ENCODE results near the gene SLC9A9.

The SLC9A9 gene

GRCh38 chr3:143594206-143594605, 254.1 kb downstream of the SLC9A9 start:
- no peak for DNase-seq

- DNase-seq = no peak
These were observed 257.6 kb downstream of the SLC9A9 start for GRCh38 chr3:143590660-143591059.

GRCh38 chr3:143586576-143586975, 261.7 kb downstream of the SLC9A9 start:
- DNase-seq = peak in 1 of 14 donors; percentile 6

DNA sequence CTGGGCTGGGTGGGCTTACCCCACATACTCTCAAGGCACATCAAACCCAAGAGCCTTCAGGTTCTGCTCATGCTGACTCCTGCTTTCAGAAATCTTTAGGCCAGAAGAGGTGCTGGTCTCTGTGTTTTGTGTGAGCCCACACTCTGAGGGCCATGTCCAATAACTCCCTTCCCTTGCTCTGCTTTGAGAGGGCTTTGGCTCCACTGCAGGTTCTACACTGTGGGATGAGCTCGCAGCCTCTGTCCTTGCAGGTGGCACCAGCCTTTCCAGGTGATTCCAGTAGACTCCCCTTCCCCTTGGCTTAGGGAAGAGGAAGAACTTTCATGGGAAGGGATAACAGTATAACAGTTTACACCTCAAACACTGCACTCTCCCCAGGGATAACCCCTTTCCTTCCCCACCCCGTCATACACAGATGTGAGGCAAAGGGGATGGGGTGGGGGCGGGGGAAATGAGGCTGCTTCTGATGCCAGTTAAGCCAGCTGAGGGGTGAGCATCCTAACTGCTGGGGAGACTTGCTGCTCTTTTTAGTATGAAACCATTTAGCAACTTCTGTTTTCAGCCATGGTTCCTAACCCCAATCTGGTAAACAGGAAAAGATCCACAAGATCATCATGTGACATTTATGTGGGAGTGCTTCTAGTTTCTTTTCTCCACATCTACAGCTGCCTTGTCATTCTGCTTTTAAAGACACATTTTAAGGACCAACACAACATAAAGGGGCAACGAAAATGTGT, 262.4 kb downstream of the SLC9A9 start:
- peak in 3 of 14 donors; percentile 6 to 16 (median 8) for DNase-seq

DNA sequence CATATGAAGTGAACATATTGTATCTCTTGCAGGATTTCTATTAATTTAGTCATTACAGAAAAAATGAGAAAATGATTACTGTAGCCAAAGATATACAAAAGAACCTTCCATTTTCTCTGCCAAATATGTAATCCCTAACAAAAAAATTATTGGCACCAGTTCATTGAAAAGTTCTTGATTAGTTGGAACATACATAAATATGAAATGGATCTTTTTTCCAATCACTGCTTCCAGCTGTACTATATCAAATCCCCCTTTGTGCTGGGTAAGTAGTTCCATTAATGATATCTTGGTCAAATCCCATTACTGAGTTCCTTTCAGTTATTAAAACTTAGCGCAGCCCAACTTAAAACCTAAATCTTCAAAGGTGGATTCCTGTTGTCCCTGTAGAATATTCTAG, 263.8 kb downstream of the SLC9A9 start:
- no peak for DNase-seq

DNA sequence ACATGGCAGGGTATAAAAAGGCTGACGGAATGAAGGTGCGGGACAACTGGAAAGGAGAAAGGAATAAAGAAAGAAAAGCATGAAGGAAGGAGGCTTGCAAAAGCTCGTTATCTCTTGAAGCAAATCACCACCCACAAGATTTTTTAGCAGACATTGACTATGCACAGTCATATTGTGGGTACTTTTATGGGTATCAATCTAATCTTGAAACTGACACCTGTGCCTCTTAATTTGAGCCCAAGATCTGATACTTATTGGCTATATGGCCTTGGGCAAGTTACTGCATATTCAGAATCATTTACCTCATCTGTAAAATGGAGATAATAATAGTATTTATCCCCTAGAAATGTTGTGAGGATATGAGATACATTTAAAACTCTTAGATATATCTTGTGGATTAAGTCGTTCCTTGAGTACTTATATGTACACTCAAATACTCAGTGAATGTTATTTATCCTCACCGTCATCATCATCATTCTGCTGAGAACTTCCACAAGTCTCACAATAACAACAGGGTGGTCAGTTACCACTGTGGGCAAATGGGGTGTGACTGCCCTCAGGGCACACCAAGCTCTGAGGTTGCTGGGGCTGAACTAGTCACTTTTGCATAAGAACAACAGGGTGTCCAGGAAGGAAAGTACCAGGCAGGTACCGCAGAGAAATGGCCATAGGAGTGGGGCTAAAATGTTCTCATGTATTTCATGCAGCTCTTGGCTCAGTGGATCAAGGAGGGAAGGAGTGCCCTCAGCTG, 266.1 kb downstream of the SLC9A9 start:
- no peak for DNase-seq

- no peak for DNase-seq
These were observed 269.3 kb downstream of the SLC9A9 start for GRCh38 chr3:143578810-143579435.

GRCh38 chr3:143576568-143577270, 271.5 kb downstream of the SLC9A9 start:
- DNase-seq = no peak

- no peak for DNase-seq
These were observed 273.3 kb downstream of the SLC9A9 start for GRCh38 chr3:143574933-143575332.

DNA sequence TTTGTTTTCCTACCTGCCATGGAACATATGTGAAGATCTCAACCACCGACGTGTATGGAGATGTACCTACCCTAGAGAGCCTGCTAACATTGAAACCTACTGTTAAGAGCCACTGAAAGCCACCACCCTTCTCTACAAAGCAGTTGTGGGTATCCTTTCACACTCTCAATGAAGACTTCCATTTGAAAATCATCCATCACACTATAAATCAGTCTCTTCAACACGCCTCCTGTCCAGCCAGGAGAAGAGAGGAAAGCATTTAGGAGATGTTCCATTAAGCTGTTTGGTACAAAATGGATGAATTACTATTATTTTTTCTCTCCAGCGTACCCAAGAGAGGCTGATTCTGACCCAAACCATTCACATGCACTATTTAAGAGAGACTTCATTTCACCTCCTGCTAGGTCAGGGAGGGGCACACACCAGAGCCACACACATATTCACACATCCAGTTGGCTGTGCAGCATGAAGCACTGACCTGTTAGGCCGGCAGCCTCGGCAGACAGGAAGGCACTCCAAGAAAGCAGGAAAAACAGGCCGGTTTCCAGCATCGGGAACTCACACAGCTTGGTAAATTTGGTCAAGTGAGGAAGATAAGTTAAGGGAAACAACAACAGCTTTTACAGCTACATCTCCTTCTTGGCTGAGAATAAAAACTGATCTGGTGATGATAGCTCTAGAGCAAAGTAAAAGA, 274.5 kb downstream of the SLC9A9 start:
- DNase-seq = no peak

DNA sequence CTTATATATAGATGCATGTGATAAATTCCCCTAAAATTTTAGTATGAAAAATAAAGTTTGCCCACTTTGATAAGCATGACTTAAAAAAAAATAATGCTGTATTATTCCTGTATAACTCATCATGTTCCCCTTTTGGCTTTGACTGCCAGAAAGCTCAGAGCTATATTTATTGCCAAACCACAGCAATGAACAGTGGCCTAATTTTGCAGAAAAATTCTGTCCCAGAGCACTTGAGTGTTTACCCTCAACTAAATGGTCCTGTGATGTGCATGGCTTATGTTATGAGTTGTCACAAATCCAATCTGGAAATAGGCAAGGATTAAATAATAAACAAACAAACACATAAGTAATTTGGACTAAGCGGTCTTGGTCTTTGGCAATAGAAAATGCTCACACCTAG, 276.7 kb downstream of the SLC9A9 start:
- DNase-seq = no peak

- DNase-seq = no peak
These were observed 280.4 kb downstream of the SLC9A9 start for GRCh38 chr3:143567823-143568222.

DNA sequence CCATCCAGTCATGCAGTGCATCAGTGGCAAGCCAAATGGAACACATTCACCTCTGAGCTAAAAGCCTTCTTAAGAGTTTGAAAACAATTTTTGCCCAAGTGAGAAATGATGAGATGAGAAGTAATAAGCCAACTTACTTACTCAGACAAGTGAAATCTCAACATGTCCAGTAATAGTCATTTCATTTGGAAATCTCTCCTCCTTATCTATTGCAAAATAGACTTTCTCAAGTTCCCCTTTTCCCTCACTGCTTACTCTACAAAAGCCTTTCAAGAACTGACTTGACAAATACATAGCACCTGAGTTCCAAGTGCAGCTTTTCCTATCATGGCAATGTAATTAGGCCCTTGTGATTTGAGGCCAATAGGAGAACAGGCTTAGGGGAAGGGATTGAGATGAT, 282.3 kb downstream of the SLC9A9 start:
- DNase-seq = no peak

- DNase-seq = no peak
These were observed 284.5 kb downstream of the SLC9A9 start for GRCh38 chr3:143563786-143564185.

GRCh38 chr3:143562789-143563188, 285.5 kb downstream of the SLC9A9 start:
- no peak for DNase-seq

DNA sequence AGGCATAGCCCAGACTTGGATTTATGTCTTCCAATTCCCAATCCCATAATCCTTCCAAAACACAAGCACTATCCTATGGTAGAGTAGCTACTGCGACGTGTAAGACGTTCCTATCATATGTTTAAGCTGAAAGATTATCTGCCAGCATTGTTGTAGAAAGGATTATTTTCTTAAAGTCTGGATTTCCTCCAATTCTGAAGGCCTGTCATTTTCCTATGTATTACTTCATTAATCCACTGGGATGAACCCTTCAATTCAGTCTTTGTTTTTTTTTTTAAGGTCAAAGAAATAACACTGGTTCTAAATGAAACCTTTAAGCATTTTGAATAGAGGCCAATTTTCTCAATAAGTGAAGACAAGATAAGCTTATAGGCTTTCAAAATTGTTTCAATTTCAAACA, 289.0 kb downstream of the SLC9A9 start:
- no peak for DNase-seq

DNA sequence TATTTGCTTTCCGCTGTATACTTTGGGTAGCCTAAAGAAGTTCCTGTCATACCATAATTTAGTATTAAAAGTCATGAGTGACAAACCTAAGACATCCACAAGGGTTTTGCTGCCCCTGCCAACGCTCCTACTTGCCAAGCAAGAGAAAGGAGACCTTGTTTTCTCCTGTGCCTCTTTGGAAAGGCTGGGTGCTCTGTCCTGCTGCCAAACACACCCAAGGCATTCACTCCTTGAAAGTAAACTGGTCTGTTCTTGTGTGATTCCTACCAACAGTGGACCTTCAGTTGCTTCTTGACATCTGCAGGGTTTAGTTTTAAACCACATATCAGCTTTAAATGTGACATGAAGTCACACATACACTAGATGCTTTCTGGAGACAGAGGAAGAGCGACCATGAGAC, 295.4 kb downstream of the SLC9A9 start:
- DNase-seq = peak in 2 of 14 donors; percentile 3 to 4

DNA sequence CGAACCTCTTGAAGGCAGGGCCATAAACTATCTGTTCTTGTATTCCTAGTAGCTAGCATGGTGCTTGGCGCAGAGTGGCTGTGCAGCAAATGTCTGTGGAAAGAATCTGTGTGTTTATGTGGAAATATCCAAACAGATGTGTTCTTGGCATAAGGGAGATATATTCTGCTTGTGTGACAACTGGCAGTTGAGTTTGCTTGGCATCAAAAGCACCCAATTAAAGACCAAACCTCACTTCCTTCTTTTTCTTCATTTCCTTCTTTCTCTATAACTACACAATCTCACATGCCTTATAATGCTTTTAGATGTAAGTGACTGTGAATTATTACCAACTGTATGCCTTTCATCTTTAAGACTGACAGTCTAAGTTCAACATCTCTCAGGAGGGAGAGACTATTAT, 296.5 kb downstream of the SLC9A9 start:
- DNase-seq = no peak

DNA sequence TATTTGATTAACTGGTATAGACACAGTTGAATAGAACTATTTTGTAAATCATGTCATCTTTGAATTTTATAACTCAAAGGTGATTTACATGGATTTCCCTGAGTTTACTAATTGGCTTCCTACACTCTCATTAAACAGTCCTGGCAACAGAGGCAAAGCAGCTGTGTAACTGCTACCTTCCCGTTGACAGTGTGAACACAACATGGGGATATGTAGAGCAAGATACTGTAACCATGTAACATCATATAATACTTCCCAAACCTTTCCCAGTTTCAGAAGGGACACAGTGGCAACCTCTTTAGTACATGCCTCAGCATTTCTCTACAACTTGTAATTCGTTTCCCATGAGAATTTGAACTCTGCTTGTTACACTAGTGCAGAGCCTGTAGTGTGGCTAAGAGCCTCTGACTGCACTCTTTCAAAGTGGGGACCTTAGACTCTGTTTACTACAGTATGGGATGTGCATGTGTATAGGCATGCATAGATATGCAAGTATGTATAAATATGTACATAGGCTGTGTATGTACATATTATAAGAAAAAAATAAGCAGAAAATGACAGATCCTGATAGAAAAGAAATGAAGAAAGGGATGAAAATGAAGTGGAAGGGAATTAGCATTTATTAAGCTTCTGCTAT, 299.3 kb downstream of the SLC9A9 start:
- DNase-seq = no peak

DNA sequence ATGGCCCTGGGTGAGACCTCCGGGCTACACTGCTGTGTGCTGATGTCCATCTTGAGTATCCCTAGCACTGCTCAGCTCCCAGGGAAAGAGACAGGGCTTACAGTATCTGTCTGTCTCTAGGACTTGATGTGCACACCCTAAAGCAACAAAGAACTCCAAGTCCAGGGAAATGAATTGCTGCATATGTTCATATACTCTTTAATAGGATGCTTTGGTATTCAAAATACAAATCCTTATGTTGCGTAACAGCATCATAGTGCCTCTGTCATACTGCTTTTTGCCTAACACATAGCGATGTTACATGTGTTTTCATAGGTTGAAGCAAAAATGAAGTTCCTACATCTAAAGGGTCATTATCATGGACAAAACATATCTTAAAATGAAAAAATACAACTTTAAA, 299.9 kb downstream of the SLC9A9 start:
- no peak for DNase-seq

DNA sequence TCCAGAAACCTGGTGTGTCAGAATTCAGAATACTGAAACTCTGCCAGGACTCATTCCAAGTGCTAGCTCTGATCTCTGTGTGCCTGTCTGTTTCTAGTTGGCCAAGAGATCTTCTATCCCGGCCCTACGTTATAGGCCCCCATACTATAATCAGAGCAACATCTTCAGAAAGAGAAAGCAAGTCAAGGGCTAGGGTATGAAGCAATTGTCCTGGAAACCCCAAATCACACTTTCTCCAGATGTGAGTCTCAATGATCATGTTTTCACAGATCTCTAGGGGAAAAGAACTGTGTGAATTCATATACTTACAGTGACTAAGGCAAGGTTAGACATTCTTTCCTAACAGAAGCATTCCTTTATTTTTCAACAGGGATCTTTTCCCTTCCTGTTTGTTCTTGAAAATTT, 309.7 kb downstream of the SLC9A9 start:
- no peak for DNase-seq

GRCh38 chr3:143538061-143538460, 310.2 kb downstream of the SLC9A9 start:
- no peak for DNase-seq

Measured in C1 segment of cervical spinal cord (tissue), 14 donors.